A172 (cell line): Measurements from ENCODE around the gene RANBP2. TPM values are rescaled to one million over a fixed set of nuclear protein-coding genes. Genes with fewer than 3 reads are reported as not detected.
A peak's percentile ranks its signal among the peaks of the same experiment; 100 is the strongest.

ENCODE experiments used
- DNase-seq: peaks from one replicate; pipeline ENCODE4 v3.0.0-alpha.2; 2015; ENCODE audit warnings: low spot score
- total RNA-seq: library from RNA; depleted of rRNA; stranded (reverse); fragments of >200 nt; shearing (Covaris generic); gene quantifications from 2 replicates; pipeline ENCODE4 v1.2.3, GENCODE V29; 2014

The RANBP2 gene
- total RNA-seq, 1 experiment from 2014 or later: 60.2 TPM

DNA sequence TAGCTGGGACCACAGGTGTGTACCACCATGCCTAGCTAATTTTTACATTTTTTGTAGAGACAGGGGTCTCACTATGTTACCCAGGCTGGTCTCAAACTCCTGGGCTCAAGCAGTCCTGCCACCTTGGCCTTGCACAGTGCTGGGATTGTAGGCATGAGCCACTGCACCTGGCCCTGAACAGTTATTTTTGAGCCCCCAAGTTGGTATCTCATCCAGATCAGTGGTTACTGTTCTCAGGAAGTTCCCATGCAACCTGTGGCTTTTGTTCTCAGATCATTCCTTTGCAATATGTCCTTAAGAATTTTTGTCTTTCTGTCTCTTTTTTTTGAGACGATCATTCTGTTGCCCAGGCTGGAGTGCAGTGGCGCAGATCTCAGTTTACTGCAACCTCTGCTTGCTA is 59.6 kb downstream of the RANBP2 start:
- DNase-seq: no peak

DNA sequence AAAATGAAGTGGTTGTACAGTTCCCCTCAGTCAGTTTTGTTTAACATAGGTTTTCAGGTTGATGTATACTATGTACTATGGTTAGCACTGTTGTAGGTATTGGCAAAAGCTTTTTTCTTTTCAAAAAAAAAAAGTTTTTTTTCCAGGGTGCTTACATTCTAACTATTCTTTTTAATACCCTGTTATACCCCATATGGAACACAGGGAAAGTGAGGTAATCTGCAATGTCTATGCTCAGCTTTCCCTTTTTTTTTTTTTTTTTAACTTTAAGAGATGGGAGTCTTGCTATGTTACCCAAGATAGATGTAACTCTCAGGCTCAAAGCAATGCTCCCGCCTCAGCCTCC is 66.7 kb downstream of the RANBP2 start:
- DNase-seq: no peak

DNA sequence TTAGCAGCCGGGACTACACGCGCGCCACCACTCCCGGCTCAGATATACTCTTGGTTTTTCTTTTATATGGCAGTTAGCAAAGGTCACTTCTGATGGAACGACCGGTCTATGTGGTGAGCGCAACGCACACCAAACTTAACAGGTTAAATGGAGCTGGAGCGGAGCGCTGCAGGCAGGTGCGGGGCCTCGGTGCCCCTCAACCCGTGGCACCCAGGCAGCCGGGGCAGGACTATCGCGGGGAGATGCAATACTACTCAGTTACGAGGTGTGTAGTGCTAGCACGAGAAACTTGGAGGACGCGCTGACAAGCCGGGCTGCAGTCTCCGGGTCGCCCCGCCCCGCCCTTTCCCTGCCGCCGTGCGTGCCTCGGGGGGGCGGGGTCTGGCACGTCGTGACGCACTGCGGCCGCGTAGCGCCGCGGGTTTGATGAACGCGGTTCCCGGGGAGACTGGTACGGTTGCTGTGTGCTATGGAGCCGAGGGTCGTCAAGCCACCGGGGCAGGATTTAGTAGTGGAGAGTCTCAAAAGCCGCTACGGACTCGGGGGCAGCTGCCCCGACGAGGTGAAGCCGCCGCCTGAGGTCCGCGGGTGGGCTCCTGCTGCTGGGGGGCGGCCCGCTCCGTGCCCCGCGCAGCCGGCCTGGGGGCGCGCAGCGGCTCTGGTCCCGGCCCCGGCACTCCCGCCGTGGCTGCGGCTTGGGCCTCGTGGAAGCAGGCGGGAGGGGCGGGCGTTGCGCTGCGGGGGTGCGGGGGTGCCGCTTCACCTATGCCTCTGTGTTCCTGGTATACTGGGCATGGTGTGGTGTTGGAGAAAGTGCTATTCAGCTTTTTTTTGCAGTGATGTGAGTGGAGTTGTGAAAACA is 67.3 kb downstream of the RANBP2 start, which contains the start of gene CCDC138:
Gene CCDC138, plus strand, starts transcription at position 418 of the 862 bp plus-strand sequence. Its CDS starts 52 bp downstream, at position 470.
- peak; percentile 83 for DNase-seq

DNA sequence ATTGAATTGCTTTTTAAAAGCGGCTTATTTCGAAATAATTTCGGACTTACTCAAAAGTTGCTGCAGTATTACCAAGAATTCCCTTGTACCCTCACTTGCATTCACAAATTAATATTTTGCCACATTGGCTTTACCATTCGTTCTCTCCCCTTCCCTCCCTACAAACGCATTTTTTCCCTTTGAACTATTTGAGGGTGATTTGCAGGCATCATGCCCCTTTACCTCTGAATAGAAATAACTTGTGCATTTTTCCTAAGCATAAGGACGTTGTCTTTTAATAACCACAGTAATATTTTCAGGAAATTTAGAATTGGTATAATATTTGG is 67.9 kb downstream of the RANBP2 start:
- DNase-seq: no peak

DNA sequence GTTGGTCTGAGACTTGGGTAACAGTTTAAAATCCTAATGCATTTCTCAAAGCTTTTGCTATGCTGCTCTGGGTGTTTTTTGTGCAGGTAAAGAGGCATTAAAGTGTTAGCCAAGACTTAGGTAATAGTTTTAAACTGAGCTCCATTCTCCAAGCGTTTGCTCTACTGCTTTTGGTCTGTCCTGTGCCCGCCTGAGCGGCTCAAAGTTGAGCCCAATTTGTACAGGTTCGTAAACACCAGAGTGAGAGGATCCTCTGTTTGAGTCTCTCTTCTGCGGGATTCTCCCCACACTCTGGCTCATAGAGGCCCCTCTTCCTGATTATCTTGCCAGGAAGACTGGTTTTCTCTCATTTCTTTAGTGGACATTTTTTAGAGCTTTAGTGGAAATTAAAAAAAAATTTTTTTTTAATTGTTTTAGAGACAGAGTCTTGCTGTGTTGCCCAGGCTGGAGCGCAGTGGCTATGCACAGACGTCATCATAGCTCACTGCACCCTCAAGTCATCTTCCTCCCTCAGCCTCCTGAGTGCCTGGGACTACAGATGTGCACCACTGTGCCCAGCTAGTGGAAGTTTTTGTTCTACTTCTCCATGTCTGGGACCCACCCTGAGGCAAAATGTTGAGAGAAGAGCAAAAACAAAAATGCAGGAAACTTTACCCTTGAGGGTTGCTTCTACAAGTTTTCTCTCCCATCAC is 83.9 kb downstream of the RANBP2 start:
- DNase-seq: no peak

DNA sequence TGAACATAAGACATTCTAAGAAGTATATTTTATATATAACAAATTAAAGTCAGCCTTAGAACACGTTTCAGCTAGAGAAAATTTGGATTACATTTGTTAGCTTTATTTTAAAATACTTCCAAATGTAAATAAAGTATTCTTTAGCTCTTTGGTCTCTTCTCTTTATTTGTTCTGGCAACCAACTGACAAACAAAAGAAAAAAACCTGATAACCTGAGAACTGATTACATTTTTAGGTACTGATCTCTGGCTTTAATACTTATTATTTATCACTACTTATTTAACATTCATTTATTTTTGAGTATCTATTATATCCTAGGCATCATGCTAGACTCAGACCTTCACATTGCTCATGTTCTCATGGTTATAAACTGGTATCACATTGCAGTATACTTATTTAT is 85.8 kb downstream of the RANBP2 start:
- no peak for DNase-seq

DNA sequence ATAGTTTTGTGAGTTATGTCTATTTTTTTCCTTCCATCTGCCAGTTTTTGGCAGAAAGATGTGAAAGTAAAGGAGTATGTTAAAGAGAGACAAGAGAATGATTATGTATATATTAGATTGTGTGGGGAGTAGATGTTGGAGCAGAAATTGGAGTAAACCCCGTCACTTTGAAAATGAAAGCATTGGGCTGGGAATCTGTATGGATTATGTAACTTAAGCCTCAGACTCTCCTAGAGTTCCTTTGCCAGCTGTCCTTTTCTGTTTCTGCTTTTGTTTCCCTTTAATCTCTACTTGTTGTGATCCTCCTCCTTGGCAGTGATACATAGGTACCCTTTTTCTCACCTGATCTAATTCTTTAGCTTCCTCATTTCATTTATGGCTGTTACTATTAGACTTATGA is 86.5 kb downstream of the RANBP2 start:
- DNase-seq: no peak

DNA sequence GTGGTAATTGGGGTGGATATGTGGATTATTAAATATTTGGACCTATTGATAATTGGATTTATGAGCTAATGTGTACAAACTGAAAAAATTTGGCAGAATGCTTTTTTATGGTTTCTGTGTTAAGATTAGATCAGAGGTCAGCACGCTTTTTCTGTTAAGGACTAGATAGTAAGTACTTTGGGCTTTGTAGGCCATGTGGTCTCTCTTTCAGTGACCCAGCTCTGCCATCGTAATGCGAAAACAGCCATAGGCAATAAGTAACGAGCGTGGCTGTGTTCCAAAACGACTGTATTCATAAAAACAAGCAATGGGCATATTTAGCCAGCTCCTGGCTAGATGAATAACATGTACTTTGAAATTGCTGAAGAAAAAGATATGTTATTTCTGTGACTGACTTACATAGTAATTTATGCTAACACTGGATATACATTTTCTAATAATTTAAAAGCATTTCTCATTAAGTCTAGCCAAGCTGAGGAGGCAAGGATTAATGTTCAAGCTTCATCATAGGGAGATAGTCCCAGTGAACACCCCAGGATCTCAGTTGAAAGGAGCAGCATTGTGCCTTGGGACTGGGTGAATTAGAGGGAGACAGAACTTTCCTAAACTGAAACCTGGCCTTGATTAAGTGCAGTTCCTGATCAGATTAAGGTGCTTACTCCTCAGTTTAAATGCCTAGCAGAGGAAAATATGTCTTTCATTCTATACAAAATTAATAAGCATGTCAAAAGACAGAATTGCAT is 87.3 kb downstream of the RANBP2 start:
- DNase-seq: no peak

DNA sequence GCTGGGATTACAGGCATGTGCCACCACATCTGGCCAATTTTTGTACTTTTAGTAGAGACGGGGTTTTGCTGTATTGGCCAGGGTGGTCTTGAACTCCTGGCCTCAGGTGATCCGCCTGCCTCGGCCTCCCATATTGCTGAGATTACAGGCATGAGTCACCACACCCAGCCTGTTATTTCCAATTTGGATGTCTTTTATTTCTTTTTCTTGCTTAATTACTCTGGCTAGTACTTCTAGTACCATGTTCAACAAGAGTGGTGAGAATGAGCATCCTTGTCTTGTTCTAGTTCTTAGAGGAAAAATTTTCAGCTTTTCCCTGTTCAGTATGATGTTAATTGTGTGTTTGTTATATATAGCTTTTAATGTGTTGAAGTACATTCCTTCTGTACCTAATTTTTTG is 90.7 kb downstream of the RANBP2 start:
- no peak for DNase-seq

DNA sequence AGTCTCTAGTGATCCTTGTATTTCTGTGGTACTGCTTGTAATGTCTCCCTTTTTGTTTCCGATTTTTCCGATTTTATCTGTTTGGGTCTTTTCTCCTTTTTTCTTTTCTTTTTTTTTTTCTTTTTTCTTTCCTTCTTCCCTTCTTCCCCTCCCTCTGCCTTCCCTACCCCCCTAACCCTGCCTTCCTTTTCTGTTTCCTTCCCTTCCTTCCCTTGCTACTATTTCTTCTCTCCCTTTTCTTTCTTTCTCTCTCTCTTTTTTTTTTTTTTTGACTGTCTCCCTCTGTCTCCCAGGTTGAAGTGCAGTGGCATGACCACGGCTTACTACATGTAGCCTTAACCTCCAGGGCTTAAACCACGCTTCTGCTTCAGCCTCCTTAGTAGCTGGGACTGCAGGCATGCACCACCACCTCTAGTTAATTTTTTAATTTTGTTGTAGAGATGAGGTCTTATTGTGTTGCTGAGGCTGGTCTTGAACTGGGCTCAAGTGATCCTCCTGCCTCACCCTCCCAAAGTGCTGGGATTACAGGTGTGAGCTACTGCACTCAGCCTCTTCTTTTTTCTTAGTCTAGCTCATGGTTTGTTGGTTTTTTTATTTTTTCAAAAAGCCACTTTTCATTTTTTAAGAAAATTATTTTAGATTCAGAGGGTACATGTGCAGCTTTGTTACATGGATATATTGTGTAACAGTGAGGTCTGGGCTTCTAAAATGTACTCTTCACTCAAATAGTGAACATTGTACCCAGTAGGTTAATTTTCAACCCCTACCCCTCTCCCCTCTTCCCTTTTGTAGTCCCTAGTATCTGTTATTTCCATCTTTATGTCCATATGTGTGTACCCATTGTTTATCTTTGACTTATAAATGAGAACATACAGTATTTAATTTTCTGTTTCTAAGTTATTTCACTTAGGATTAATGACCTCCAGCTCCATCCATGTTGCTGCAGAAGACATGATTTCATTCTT is 92.0 kb downstream of the RANBP2 start:
- no peak for DNase-seq

DNA sequence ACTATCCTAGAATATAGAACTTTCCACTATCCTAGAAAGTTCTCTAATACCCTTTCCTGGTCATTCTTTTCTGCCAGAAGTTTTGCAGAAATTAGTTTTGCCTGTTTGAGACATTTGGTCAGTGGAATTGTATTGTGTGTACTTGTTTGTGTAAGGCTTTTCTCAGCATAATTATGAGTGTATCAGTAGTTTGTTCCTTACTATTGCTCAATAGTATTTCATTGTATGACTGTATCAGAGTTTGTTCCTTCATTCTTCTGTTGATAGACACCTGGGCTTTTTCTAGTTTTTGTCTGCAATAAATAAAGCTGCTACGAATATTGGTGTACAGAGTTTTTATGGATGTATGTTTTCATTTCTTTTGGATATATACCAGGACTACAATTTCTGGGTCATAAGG is 94.5 kb downstream of the RANBP2 start:
- no peak for DNase-seq

DNA sequence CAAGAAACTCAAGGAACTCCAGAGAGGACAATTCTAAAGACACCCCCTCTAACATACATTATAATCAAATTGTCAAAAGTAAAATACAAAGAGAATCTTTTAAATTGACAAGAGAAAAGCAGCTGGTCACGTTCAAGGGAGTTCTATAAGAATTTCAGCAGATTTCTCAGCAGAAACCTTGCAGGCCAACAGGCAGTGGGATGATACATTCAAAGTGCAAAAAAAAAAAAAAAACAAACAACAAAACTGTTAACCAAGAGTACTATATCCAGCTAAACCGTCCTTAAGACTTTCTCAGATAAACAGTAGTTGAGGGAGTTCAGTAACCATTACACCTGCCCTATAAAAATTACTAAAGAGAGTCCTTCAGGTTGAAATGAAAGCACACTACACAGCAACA is 101.2 kb downstream of the RANBP2 start:
- DNase-seq: no peak

DNA sequence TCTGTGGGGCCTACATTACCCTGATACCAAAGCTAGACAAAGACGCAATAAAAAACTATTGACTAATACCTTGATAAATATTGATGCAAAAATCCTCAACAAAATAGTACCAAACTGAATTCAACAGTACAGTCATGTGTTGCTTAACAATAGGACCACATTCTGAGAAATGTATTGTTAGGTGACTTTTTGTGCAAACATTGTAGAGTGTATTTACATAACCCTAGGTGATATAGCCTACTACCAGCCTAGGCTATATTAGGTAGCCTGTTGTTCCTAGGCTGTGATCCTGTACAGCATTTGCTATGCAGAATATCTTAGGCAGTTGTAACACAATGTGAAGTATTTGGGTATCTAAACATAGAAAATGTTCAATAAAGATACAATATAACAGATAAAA is 104.0 kb downstream of the RANBP2 start:
- DNase-seq: no peak

DNA sequence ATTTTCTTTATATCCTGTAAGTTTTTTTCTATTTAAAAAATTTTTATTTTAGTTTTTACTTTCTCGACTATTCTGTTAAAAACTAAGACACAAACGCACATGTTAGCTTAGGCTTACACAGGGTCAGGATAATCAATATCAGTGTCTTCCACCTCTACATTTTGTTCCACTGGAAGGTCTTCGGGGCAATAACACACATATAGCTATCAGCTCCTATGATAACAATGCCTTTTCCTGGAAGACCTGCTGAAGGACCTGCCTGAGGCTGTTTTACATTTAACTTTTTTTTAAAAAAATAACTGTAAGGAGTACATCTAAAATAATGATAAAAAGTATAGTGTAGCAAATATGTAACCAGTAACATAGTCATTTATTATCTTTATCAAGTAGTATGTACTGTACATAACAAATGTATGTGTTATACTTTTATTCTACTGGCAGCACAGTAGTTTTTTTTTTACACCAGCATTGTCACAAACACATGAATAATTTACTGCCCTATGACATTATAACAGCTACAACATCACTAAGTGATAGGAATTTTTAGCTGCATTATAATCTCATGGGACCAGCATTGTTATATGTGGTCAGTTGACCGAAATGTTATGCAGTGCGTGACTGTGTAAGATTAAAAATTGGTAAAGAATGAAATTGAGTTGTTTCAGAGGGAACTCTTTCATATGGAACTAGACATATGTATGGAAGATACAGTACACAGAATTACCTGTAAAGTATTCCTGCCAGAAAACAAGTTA is 105.2 kb downstream of the RANBP2 start:
- no peak for DNase-seq

DNA sequence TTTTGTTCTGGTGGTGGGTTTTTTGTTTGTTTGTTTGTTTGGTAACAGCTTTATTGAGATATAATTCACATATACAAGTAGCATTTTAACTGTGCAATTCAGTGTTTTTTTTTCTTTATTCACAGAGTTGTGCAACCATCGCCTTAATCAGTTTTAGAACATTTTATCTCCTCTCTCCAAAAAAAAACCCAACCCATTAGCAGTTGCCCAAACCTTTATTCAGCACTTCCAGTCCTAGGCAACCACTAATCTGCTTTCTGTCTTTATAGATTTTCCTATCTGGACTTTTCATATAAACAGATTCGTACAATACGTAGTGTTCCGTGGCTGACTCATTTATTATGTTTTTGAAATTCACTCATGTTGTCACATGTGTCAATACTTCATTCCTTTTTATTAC is 106.0 kb downstream of the RANBP2 start:
- DNase-seq: no peak

DNA sequence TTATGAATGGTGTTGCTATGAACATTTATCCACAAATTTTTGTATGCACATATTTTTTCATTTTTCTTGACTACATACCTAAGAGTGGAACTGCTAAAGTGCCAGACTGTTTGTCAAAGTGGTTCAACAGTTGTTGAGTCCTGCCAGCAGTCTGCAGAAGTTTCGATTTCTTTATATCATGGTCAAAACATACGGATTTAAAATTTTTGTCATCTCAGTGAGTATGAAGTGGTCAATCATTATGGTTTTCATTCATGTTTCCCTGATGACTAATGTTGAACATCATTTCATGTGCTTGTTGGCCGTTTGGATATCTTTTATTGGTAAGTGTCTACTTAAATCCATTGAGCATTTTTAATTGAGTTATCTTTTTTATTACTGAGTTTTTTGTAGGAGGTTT is 106.5 kb downstream of the RANBP2 start:
- no peak for DNase-seq

DNA sequence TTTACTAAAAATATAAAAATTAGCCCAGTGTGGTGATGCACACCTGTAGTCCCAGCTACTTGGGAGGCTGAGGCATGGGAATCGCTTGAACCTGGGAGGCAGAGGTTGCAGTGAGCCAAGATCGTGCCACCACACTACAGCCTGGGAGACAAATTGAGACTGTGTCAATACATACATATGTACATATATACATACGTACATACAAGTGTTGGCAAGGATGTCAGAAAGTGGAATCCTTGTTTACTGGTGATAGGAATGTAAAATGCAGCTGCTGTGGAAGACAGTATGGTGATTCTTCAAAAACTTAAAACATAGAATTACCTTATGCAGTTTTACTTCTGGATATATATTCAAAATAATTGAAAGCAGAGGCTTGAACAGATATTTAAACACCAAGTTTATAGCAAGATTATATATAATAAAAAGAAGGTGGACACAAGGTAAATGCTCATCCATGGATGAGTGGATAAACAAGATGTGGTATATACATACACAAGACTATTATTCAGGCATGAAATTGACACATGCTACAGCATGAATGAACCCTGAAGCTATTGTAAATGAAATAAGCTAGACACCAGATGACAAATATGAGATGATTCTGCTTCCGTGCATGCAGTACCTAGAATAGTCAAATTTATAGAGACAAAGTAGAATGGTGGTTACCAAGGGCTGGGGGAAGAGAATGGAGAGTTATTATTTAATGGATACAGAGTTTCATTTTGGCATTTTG is 110.5 kb downstream of the RANBP2 start:
- no peak for DNase-seq

DNA sequence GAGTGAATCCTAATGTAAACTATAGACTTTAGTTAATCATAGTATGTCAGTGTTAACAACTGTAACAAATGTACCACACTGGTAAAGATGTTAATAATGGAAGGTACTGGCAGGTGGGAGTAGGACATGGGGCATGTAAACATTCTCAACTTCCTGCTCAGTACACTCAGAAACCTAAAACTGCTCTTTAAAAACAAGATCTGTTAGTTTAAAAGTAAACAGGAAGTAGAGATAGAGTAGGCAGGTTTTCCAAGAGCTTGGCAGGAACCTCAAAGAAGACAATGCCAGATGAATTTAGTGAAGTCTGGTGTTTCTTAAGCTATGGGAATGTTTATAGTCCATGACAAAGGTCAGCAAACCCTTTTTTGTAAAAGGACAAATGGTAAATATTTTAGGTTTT is 113.9 kb downstream of the RANBP2 start:
- DNase-seq: peak; percentile 11

DNA sequence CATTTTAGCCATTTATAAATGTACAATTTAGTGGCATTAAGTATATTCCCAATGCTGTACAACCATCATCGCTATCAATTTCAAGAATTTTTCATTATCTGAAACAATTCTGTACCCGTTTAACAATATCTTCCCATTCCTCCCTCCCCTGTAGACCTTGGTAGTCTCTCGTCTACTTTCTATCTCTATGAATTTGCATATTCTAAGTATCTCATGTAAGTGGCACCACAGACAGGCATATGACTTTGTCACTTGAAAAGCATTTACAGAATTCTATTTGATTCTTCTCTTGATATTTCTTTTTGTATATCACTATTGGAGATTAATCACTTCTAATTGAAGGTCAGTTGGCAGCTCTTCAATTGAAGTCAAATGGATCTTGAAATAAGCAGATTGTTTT is 115.3 kb downstream of the RANBP2 start:
- no peak for DNase-seq

DNA sequence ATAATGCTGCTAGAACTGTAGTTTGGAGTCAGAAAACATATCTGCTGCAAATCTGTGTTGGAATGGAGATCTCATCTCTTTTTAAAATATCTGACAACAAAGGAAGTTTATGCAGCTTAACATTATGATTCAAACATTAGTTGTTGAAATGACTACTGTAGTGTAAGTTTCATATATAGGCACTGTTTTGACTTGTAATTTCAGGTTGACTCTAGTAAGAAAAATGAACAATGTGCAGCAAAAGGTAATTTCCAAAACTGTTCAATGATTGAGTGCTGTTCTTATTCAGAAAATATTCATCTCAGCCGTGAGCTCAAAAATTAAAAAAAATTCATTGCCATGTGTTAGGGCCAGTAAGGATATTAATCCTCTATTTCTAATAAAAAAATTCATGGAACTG is 115.8 kb downstream of the RANBP2 start:
- DNase-seq: no peak
